ENCODE data around the gene CCN5. TPM values are rescaled to one million over a fixed set of nuclear protein-coding genes. Genes with fewer than 3 reads are reported as not detected.
"Not testable (repeated sequence)": the region's sequence is repeated elsewhere in the genome, so short reads cannot be mapped to it uniquely, and the experiment has no call there.

The CCN5 gene
- total RNA-seq, 1 donor from 2014 or later: not detected

DNA sequence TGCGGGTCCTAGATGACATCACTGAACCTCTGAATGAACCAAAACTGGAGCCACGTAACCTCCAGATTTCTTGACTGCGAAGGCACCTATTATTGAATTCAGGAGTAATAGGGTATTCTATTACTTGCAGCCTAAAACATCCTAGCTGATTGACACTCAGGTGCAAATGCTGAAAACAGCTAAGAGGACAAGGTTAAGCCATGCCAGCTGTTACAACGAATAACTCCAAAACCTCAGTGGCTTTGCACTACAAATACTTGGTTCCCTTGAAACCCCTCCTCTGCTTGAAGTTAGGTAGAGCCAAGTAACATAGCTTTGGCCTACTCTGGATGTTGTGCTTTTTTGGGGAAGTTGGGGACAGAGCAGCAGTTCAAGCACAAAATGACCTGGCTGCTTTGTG is 21.0 kb upstream of the CCN5 start:
- DNase-seq (ENCODE audit: low read depth in 2 of 2): no peak

DNA sequence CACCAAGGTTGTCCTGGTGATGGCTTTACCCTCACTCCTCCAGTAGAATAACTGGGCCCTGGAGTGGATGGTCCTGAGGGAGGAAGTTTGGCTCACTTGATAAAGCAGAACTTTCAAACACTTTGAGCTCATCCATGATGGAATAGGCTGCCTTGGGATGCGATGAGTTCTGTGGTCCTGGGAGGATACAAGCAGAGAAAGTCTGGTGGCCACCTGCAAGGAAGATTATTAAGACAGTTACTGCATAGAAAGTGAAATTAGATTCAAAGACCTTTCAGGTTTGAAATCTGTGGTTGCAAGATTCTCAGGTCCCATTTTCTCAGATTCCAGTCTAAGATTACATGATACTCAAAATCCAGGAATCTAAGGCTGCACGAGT is 19.9 kb upstream of the CCN5 start:
- DNase-seq (ENCODE audit: low read depth in 2 of 2): no peak

DNA sequence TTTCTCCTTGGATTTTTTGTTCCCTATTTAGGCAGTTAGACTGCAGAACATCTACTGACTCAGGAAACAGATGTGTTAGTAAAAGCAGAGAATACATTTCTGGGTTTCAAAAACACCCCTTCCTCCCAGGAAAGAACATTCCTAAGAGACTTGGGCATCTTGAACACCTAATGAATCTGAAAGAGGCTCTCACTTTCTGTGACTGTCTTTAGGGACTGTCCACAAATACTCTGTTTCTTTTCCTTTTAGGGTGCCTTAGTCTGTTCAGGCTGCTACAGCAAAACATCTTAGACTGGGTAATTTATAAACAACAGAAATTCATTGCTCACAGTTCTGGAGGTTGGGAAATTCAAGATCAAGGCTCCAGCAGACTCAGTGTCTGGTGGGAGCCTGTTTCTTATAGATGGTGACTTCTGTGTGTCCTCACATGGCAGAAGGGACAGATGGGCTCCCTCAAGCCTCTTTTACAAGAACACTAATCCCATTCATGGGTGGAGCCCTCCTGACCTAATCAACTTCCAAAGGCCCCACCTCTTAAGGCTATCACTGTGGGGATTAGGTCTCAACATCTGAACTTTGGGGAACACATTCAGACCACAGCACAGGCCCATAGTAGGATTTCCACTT is 19.4 kb upstream of the CCN5 start:
- peak in 1 of 2 donors; percentile 31 for DNase-seq (ENCODE audit: low read depth in 2 of 2)

DNA sequence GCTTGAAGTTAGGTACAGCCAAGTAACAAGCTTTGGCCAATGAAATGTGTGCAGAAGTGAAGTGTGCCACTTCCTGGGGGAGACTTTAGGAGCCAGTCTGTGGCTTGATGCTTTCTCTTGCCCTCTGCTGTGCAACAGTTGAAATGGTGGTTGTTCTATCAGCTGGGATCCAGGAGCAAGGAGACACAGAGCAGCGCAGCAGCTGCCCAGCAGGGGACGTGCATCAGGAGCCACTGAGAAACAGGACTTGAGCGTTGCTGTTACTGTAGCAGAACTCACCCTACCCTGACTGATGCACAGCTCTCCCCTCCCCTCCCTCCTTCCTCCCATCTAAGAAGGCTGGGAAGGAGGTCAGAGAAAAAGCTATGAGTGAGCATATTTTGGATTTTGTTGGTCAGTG is 18.9 kb upstream of the CCN5 start:
- no peak for DNase-seq (ENCODE audit: low read depth in 2 of 2)

DNA sequence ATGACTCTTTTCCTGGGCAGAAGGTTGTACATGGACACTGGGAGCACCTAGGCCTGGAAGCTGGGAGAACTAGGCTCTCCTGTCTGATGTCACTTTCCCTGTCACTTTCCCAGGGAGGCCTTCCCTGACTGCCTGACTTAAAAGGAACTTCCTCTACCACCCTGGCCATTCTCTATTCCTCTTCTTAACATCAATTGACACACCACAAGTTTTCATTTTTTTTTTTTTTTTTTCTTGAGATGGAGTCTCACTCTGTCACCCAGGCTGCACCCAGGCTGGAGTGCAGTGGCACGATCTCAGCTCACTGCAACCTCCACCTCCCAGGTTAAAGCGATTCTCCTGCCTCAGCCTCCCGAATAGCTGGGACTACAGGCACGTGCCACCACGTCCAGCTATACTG is 18.1 kb upstream of the CCN5 start:
- DNase-seq (ENCODE audit: low read depth in 2 of 2): not testable (repeated sequence)

DNA sequence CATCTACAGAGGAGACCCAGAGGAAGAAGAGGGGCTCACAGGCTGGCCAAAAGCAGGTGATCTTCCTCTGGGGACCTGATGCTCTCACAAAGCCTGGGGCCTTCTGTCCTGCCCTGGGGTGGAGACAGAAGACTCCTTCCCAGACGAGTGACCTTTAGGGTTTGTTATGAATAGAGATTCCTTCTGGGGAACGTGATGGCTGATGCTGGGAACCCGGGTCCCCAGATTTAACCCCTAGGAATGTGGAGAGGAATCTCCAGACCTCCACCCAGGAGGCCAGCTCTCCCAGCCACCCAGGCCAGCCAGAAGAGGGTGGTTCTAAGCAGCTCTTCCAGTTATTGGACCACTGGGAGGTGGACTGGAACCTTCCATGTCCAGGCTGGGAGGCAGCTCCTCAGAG is 16.8 kb upstream of the CCN5 start:
- no peak for DNase-seq (ENCODE audit: low read depth in 2 of 2)

DNA sequence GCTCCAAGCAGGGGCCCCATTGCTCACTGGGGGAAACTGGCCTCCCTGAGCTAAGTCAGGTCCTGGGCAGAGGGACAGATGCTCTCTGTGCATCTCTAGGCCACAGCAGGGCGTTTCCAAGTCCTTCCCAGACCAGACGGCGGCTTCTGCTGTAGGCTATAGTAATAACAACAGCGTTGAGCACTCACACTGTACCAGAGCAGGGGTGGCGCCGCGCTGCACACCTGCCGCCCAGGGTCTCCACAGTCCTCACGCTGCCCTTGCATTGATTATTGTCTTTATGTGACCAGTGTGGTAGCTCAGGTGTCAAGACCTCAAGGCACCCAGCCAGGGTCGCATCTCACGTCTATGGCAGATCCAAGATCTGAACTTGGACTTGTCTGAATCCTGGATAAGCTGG is 14.9 kb upstream of the CCN5 start:
- DNase-seq (ENCODE audit: low read depth in 2 of 2): no peak

DNA sequence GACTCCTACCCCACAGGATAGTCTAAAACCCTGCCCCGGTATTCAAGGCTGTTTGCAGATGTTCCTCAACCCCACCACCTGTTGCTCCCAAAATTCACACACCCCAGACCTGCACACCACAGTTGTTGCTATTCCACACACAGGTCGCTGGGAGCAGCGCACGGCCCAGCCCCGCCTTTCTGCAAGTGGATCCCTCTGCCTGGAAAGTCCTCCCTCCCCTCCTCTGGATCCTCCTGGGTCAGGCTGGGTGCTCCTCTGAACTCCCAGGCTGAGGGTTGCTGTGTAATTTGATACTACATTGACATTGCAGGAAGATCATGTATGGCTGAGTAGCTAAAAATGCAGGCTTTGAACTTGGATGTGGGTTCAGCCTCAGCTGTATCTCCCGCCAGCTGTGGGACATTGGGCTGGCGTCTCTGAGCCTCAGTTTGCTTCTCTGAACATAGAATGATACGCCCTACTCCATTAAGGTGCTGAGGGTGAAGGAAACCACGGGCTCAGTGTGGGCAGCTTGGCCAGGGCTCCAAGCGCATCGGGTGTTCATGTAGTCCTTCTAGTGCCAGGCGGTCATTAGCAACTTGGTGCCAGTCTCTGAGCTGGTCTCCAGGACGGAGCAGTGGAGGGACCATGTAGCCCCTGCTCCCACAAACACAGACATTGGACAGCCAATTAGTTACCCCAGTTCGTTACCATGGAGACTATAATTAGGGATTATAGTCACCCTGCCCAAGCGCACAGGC is 13.9 kb upstream of the CCN5 start:
- no peak for DNase-seq (ENCODE audit: low read depth in 2 of 2)

DNA sequence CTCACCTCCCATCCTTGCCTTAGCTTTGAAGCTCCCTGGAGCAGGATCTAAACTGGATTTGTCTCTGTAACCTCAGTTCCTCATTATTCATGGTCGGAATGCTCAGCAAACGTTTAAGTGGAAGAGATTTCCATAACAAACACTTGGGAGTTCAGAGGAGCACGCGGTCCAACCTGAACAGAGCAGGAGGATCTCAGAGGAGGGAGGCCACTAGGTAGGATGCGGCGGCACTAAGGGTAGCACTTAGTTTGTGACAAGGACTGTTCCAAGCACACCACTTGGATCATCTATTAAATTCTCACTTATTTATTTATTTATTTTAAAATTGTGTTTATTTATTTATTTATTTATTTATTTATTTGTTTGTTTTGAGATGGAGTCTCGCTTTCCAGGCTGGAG is 13.3 kb upstream of the CCN5 start:
- no peak for DNase-seq (ENCODE audit: low read depth in 2 of 2)

DNA sequence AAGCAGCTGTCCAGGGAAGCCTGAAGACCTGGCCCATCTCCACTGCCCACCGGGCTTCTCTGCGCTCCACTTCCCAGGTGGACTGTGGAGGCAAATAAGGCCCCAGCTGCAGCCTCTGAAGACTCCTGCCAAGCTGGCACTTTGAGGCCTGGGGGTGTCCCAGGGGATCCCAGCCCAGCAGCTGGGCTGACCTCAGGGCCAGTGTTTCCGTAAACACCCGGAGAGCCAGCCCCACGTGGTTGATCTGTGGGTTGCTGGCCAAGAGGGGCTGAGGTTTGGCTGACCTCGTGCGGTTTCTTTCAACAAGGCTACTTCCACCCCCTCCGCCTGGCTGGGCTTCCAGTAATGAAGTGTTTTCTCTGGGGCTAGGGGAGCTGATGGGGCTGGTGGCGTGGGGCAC is 12.4 kb upstream of the CCN5 start:
- peak; percentile 83 to 97 for DNase-seq (ENCODE audit: low read depth in 2 of 2)

DNA sequence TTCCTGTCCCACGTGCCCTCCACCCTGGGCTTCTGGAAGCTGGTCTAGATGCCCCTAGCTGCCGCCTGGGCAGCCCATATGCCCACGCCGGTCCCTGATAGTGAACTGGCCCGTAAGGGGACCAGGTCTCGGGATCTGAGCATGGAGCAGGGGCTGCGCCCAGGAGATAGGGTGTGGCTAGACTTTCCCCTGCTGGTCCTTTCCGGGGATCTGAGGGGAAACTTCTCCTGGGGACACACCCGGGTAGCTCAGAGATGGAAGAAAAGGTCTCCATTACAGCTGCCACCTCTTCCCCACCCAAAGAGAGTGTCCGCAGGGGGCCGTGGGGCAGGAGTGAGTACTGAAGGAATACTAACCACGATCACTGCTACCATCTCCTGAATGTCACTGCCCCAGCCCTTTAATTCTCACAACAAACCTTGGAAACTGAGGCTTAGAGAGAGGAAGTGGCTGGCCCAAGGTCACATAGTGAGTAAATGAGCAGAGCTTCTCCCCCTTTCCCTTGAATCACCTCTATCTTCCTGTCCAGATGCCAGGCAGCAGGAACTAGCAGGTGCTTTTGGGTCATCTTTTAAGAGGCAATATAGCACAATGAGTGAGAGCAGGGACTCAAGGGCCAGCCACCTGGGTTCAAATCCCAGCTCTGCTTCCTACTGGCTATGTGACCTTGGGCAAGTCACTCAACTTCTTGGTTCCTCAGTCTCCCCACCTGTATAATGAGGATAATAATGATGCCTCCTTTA is 11.8 kb upstream of the CCN5 start:
- DNase-seq (ENCODE audit: low read depth in 2 of 2): no peak

DNA sequence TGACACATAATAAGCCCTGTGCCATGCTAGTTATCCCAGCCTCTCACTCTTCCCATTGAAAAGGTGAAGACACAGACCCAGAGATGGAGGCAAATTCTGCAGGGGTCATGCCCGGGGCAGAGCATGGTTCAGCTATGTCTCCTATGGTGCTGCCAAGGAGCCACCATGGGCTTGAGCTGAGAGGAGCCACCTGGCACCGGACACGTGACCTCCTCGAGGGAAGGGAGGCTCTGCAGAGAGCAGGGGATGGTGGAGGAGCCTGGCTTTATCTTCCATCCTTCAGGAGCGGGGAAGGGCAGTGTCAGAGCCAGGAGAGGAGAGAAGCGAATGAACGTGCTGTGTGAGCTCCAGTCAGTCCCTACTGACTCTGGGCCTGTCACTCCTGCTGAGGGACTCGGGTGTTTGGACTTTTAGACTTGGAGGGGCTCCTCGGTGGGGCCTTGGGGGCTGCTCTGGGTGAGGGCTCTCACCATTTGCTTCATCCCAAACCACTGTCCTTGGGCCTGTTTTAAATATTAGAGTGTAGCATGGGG is 11.1 kb upstream of the CCN5 start:
- no peak for DNase-seq (ENCODE audit: low read depth in 2 of 2)

DNA sequence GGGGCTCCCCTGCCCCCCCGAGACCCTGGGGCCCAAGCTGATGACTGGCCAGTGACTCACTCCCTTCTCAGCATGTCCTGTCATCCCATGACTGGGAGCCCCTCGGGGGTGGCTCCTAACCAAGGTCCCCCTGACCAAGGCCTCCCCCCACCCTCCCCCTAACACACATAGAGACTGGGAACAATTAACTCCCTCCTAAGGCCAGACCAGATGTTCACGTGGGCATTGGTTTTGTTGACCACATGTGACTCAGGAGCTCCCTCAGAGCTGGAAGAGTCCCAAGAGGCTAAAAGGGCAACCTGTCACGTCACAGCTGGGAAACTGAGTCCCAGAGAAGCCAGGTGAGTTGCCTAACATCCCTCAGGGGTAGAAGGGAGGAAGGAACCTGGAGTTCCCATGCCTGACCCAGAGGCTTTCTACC is 10.6 kb upstream of the CCN5 start:
- DNase-seq (ENCODE audit: low read depth in 2 of 2): peak in 1 of 2 donors; percentile 30

DNA sequence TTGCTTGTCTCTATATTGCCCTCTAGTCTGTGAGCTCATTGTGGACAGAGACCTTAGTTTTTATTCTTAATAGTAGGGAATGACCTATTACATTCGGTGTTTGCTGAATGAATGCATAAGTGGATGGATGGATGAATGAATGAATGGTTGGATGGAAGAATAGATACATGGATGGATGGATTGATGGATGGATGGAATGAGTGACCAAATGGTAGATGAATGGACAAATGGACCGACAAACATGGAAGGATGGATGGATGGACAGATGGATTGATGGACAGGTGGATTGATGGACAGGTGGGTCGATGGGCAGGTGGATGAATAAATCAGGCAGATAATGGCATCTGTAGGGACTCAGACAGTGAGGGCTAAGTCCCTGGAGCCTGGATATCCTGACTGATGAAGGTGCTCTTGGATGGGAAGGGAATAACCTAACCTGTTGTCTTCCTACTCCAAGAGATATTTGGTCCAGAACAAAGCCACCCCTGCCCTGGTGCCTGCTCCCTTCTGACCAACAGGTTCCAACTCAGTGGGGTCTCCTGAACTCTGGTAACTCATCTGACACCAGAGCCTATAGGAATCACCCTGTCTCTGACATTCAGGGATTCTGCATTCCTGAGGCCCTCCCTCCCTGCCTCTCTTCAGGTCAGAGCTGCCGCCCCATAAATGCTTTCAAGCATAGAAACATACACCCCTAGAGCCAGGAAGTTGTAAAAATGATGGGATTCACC is 9.6 kb upstream of the CCN5 start:
- DNase-seq (ENCODE audit: low read depth in 2 of 2): no peak

DNA sequence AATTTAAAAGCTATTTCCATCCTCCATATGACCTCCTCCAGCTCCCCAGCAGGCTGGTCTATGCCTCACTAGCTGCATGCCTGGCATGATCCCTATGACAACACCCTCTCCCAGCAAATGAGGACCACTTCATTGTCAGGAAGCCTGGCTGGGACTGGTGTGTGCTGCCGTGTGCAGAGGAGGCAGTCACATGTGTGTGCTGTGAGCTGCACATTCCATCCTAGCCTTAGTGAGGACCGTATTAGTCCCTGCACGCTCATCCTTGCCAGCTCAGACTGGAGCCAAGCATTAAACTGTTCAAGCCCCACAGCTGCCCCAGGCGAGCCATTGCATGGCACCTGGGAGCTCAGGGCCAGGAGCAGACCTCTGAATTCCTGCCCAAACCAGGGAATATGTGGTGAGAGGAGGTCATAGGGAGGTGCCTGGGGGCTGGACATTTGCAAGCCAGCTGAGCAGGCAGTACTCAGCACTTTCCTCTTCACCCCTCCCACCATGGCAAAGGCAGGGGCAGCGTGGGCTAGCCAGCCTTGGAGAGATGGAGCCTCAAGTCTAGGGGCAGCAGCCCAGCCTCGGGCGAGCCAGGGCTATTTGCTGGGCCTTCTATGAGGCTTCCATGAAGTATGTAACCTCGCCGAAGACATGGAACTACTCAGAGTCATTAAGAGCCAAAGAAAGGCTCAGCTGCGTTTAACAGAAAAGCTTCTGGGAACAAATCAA is 8.7 kb upstream of the CCN5 start:
- no peak for DNase-seq (ENCODE audit: low read depth in 2 of 2)

DNA sequence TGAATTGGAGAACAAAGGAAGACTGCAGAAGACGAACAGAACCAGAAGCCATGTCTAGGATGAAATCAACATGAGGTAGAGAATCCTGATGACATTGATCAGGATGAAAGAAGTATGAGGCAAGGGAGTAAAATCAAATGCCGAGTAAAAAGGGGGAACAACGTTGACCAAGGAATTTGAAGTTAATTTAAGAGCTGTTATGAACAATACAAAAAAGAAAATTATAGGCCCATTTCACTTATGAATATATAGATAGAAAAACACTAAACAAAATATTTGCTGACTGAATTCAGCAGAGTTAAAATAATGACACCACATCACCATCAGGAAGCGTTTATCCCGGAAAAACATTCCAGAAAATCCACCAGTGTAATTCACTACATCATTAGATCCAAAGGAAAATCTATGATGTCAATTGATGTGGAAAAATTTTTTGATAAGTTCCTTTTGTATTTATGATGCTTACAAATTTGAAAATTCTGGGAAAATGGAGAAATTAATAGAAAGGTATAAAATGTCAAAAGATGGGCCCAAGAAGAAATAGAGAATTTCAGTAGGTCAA is 8.1 kb upstream of the CCN5 start:
- peak in 1 of 2 donors; percentile 39 for DNase-seq (ENCODE audit: low read depth in 2 of 2)

DNA sequence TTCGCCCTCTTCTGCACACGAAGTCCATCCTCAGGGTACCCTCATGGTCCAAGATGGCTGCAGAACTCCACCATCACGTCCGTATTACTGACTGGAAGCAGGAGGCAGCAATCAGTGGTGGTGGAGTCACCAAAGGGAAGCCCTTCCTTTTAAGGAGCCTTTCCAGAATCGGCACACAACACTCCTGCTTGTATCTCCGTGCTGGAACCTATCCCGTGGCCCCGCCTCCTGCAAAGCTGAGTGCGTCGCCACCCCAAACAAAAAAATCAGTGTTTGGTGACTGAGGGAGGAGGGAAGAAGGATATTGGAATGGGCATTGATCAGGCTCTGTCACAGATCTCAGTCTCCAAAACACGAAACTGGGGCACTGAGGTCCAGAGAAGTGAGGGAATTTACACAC is 5.8 kb upstream of the CCN5 start:
- DNase-seq (ENCODE audit: low read depth in 2 of 2): no peak

DNA sequence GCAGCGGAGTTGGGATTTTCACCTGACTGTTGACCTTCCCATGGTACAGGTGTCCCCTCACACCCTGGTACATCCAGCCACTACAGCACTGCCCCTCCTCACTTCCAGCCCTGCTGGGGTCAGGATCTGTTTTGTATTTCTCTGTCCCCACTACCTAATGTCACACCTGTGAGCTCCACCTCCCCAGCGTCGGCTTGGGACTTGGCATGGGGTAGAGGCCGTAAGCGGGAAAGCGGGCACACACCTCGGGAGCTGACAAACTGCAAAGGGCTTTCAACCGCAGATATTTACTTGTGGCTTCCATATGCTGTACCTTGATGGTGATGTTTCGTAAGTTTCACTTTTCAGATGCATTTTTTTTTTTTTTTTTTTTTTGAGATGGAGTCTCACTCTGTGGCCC is 5.4 kb upstream of the CCN5 start:
- DNase-seq (ENCODE audit: low read depth in 2 of 2): no peak

DNA sequence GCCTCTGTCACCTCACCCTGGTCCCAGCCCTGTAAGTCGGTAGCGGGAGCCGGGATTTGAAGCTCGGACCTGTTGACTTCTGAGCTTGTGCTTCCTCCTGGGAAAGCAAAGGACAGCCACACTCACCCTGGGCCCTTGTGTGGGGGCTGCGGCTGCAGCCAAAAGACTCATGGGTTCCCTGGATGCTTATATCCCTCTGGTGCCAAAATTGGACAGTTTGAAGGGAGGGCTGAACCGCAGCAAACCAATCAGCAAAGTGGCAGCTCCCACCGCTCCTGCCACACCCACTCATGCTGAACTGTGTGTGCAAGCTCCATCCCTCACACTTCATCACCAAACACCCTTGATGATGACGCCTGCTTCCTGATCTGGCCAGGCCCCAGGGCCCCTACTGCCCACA is 3.9 kb upstream of the CCN5 start:
- DNase-seq (ENCODE audit: low read depth in 2 of 2): no peak

DNA sequence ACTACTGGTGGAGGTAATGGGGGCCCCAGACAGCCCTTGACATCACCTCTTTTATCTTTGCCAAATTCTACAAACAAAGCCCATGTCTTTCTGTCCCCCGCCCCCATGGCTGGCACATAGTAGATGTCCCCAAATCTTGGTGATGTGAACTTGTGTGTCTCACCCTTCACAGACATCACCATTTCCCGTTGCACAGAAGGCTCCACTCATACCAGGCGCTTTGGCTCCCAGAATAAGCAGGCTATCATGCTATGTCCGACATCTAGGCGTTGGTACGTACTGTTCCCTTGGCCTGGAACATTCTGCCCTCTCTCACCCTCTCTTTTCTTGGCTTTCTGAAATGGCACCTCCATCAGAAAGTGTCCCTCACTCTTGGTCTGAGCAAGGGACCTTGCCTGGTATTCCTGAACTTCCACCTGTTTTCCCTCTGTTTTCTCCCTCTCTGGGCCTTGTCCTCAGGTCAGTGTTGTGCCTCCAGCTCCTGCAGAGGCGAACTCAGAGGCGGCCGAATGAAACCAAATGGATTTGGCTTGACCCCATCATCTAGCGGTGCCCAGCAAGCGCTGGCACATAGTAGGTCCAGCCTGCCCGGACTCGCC is 968 bp upstream of the CCN5 start:
- no peak for DNase-seq (ENCODE audit: low read depth in 2 of 2)
